HepG2 (cell line): ENCODE measurements around the gene DNMT3L. TPM values are rescaled to one million over a fixed set of nuclear protein-coding genes. Genes with fewer than 3 reads are reported as not detected.

Experiments used
- ATAC-seq: fragments of 200-7000 bp; cut with Tn5 transposase; 3 replicates; pipeline ENCODE4 v1.9.1; 2020; ENCODE audit warnings: mild to moderate bottlenecking, moderate library complexity
- BruUV-seq: library from RNA; stranded (reverse); fragments of 400-500 nt; replicated peaks from 2 replicates; lab custom pipeline; 2021; lab: Mats Ljungman, UMichigan
- CTCF ChIA-PET: fragments of 300-600 bp; formaldehyde crosslinking; extraction: SDS; loops from one replicate; lab custom pipeline; 2021; ENCODE audit warnings: low total read pairs, inconsistent platforms, low intra/inter-chr PET ratio; lab: Yijun Ruan, JAX
- POLR2A ChIA-PET: fragments of 350-600 bp; sonication (Branson Sonifier 250); formaldehyde crosslinking; loops from one replicate; lab custom pipeline; 2020; ENCODE audit warnings: antibody characterized with exemption, inconsistent platforms; lab: Yijun Ruan, JAX
- DNase-seq: peaks from one replicate; pipeline ENCODE4 v3.0.0-alpha.2; 2015; ENCODE audit warnings: low spot score
- FAIRE-seq: peaks from 3 replicates; lab custom pipeline; 2011; peaks lifted over from hg19 to GRCh38; lab: Jason Lieb, UNC
- H2AFZ ChIP-seq: one replicate; pipeline ENCODE4 v1.6.1; 2011; ENCODE audit warnings: low read length, inconsistent platforms
- H3K27ac ChIP-seq: fragments of 300-600 bp; 3 replicates; pipeline ENCODE4 v1.8.0; 2011; ENCODE audit warnings: mixed run types, mild to moderate bottlenecking, mixed read lengths, low read length, inconsistent platforms; ENCODE audit not compliant: insufficient read depth; ENCODE audit errors: extremely low read length
- H3K27me3 ChIP-seq, 2 experiments: fragments of 200-600 bp in 1 of 2; 2 replicates in 1 of 2; 3 replicates in 1 of 2; pipeline versions ENCODE4 v1.6.0 to v1.8.0; 2011; ENCODE audit warnings: low read length in 2 of 2, mild to moderate bottlenecking in 2 of 2, moderate library complexity in 2 of 2, inconsistent platforms in 1 of 2; ENCODE audit not compliant: insufficient read depth in 2 of 2, control insufficient read depth in 1 of 2
- H3K36me3 ChIP-seq, 2 experiments: fragments of 200-600 bp in 1 of 2; replicated peaks in 1 of 2; 2 replicates in 1 of 2; 3 replicates in 1 of 2; pipeline versions ENCODE4 v1.5.1 to v1.8.0; 2011; ENCODE audit warnings: low read length in 2 of 2, inconsistent platforms in 1 of 2; ENCODE audit not compliant: insufficient read depth in 2 of 2, control insufficient read depth in 1 of 2
- H3K4me1 ChIP-seq: 2 replicates; pipeline ENCODE4 v1.5.1; 2012; ENCODE audit warnings: low read length, inconsistent platforms; ENCODE audit not compliant: insufficient read depth
- H3K4me2 ChIP-seq: 2 replicates; pipeline ENCODE4 v1.6.0; 2011; ENCODE audit warnings: low read depth, low read length, inconsistent platforms
- H3K4me3 ChIP-seq, 3 experiments: fragments of 200-600 bp in 1 of 3; sonication (generic), shearing (Covaris generic) in 1 of 3; replicated peaks in 1 of 3; 2 replicates each; pipeline ENCODE4 v1.5.1; 2011 to 2016; ENCODE audit warnings: low read length in 3 of 3, inconsistent platforms in 2 of 3, low read depth in 2 of 3, mild to moderate bottlenecking in 2 of 3, control low read depth in 1 of 3, mixed read lengths in 1 of 3; ENCODE audit not compliant: insufficient read depth in 1 of 3
- H3K79me2 ChIP-seq: one replicate; pipeline ENCODE4 v1.6.1; 2011; ENCODE audit warnings: low read length, inconsistent platforms; ENCODE audit not compliant: insufficient read depth
- H3K9ac ChIP-seq: 2 replicates; pipeline ENCODE4 v1.6.0; 2011; ENCODE audit warnings: mild to moderate bottlenecking, low read depth, low read length, inconsistent platforms; ENCODE audit not compliant: insufficient read depth
- H3K9me3 ChIP-seq: 2 replicates; pipeline ENCODE4 v1.5.1; 2012; ENCODE audit warnings: mild to moderate bottlenecking, low read length
- H4K20me1 ChIP-seq: 2 replicates; pipeline ENCODE4 v1.6.0; 2011; ENCODE audit warnings: inconsistent platforms, mild to moderate bottlenecking, low read length, moderate library complexity; ENCODE audit not compliant: insufficient read depth
- ARHGAP35 ChIP-seq: sonication (generic); formaldehyde crosslinking; IDR thresholded peaks from 2 replicates; pipeline ENCODE4 v1.9.0; 2022; ENCODE audit warnings: mild to moderate bottlenecking, inconsistent platforms, moderate library complexity, missing genetic modification reagents, borderline replicate concordance
- FIP1L1 ChIP-seq: fragments of 200-400 bp; formaldehyde crosslinking; IDR thresholded peaks from 2 replicates; pipeline ENCODE4 v1.6.1; 2018; ENCODE audit warnings: low read depth, mild to moderate bottlenecking, low read length, moderate library complexity, borderline replicate concordance; ENCODE audit not compliant: insufficient read depth
- HNRNPUL1 ChIP-seq: fragments of 200-400 bp; formaldehyde crosslinking; IDR thresholded peaks from 2 replicates; pipeline ENCODE4 v1.6.1; 2017; ENCODE audit warnings: low read depth, mild to moderate bottlenecking, low read length, moderate library complexity
- JDP2 ChIP-seq: sonication (generic); formaldehyde crosslinking; IDR thresholded peaks from 2 replicates; pipeline ENCODE4 v1.8.1; 2022; ENCODE audit warnings: missing genetic modification reagents, borderline replicate concordance
- RBM22 ChIP-seq: fragments of 200-400 bp; formaldehyde crosslinking; optimal IDR thresholded peaks from 2 replicates; pipeline ENCODE3; 2017; ENCODE audit warnings: mild to moderate bottlenecking, low read length, moderate library complexity
- RFXAP ChIP-seq: sonication (generic); formaldehyde crosslinking; IDR thresholded peaks from 2 replicates; pipeline ENCODE4 v1.4.0; 2020; ENCODE audit warnings: missing genetic modification reagents, borderline replicate concordance
- SPEN ChIP-seq: sonication (generic); formaldehyde crosslinking; IDR thresholded peaks from 2 replicates; pipeline ENCODE4 v1.5.1; 2020; ENCODE audit warnings: low read depth, mild to moderate bottlenecking, missing genetic modification reagents
- UBTF ChIP-seq: sonication (generic); formaldehyde crosslinking; IDR thresholded peaks from 2 replicates; pipeline ENCODE4 v1.4.0; 2020; ENCODE audit warnings: mild to moderate bottlenecking, missing genetic modification reagents
- ZNF205 ChIP-seq: IDR thresholded peaks from 2 replicates; pipeline ENCODE4 v1.6.1; 2018; ENCODE audit warnings: missing biosample characterization, missing genetic modification reagents
- ZNF432 ChIP-seq: sonication (generic); formaldehyde crosslinking; IDR thresholded peaks from 2 replicates; pipeline ENCODE4 v1.5.0; 2020; ENCODE audit warnings: missing genetic modification reagents, mild to moderate bottlenecking, borderline replicate concordance
- WGBS: methylation state at CpG from one replicate; pipeline ENCODE4 v1.1.6; 2017; ENCODE audit warnings: low lambda C conversion rate; 5-methylcytosine and 5-hydroxymethylcytosine counted together
- in situ Hi-C: cut with HindIII; loops from 2 replicates; pipeline ENCODE4 v1.10.0; 2017; ENCODE audit warnings: low pct_unique_long_range_greater_than_20kb; ENCODE audit not compliant: extremely low pct_ligation_motif_present
- intact Hi-C: fragments of 100-400 bp; cut with micrococcal nuclease; formaldehyde crosslinking; loops from one replicate; pipeline ENCODE4 v1.10.0; 2022; ENCODE audit not compliant: unreplicated experiment
- polyA plus RNA-seq, 8 experiments: library from polyadenylated mRNA; depleted of rRNA in 3 of 8; stranded (reverse) in 7 of 8; unstranded in 1 of 8; fragments of >200 nt; fragmentation: Illumina TruSeq in 4 of 8; extraction: Trizol in 4 of 8; gene quantifications; 2 replicates each; pipeline versions ENCODE4 v1.2.1 to v1.2.3, GENCODE V29; 2011 to 2016; ENCODE audit warnings: low read depth in 4 of 8, missing spikeins in 1 of 8, mixed read lengths in 1 of 8; ENCODE audit not compliant: insufficient read depth in 1 of 8
- total RNA-seq, 5 experiments: library from RNA; depleted of rRNA; stranded (reverse); fragments of >200 nt; fragmentation: Illumina TruSeq; extraction: Trizol; gene quantifications; 2 replicates each; pipeline ENCODE4 v1.2.3, GENCODE V29; 2016; ENCODE audit warnings: low read depth in 1 of 5
- TF ChIP-seq, protein P1 (sequence below): sonication (generic); formaldehyde crosslinking; IDR thresholded peaks from 2 replicates; pipeline ENCODE4 v1.8.0; 2022; ENCODE audit warnings: mild to moderate bottlenecking, missing genetic modification reagents; ENCODE audit not compliant: insufficient replicate concordance

The DNMT3L gene
- total and polyA plus RNA-seq, 2 of the 13 experiments (the other 11 are each of a cell fraction or from before 2014, with no cell fraction given) = 0.75 to 1.7 TPM

GRCh38 chr21:44279354-44280260, 17.9 kb upstream of the DNMT3L start (continued):
- TF ChIP-seq, protein P1, sequence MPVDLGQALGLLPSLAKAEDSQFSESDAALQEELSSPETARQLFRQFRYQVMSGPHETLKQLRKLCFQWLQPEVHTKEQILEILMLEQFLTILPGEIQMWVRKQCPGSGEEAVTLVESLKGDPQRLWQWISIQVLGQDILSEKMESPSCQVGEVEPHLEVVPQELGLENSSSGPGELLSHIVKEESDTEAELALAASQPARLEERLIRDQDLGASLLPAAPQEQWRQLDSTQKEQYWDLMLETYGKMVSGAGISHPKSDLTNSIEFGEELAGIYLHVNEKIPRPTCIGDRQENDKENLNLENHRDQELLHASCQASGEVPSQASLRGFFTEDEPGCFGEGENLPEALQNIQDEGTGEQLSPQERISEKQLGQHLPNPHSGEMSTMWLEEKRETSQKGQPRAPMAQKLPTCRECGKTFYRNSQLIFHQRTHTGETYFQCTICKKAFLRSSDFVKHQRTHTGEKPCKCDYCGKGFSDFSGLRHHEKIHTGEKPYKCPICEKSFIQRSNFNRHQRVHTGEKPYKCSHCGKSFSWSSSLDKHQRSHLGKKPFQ (CRISPR knock-in tag) = no peak
- TF ChIP-seq SPEN = no peak
- no peak for TF ChIP-seq ARHGAP35 (CRISPR knock-in tag)
- TF ChIP-seq ZNF205 (CRISPR knock-in tag) = no peak
- TF ChIP-seq HNRNPUL1 = no peak
- TF ChIP-seq JDP2 (CRISPR knock-in tag) = no peak
- TF ChIP-seq RFXAP (CRISPR knock-in tag) = no peak
- no peak for TF ChIP-seq ZNF432 (CRISPR knock-in tag)
- no peak for TF ChIP-seq RBM22

DNA sequence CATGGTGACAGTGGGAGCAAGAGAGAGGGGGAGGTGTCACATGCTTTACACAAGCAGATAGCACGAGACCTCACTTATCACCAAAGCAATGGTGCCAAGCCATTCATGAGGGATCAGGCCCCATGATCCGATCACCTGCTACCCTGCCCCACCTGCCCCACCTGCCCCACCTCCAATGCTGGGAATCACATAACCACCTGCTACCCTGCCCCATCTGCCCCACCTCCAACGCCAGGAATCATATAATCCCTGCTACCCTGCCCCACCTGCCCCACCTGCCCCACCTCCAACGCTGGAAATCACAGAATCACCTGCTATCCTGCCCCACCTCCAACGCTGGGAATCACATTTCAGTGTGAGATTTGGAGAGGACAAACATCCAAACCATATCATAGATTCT, 13.3 kb upstream of the DNMT3L start:
- 6% methylated on average over 5 of the region's 5 CpGs for WGBS
- no peak overlapping the region for H3K4me2 ChIP-seq
- no TSS peak for BruUV-seq
- ATAC-seq (no peak), FAIRE-seq (no peak), DNase-seq (no peak)
- H3K9me3 ChIP-seq = no peaks in the 10 kb centered on the region
- H3K79me2 ChIP-seq = no peaks in the 10 kb centered on the region
- H3K4me1 ChIP-seq = no peaks in the 10 kb centered on the region
- CTCF ChIA-PET = no interaction called here
- H3K36me3 ChIP-seq = no peaks in the 10 kb centered on the region
- H3K27ac ChIP-seq = no peak overlapping the region
- intact Hi-C loops = no loop called here
- in situ Hi-C loops = no loop called here
- POLR2A ChIA-PET = no interaction called here
- no peak overlapping the region for H2AFZ ChIP-seq
- no peak overlapping the region for H3K4me3 ChIP-seq
- no peak overlapping the region for H3K9ac ChIP-seq
- peaks cover 0 to 6% of the 10 kb centered on the region in 2 experiments; a peak in 1 of 5 replicates for H3K27me3 ChIP-seq
- H4K20me1 ChIP-seq = no peaks in the 10 kb centered on the region
- no peak for TF ChIP-seq UBTF
- TF ChIP-seq FIP1L1 = no peak
